Stomach (tissue), 4 donors: ENCODE results near the gene SLC13A2.

Source experiments
- EP300 ChIP-seq: sonication (generic); formaldehyde crosslinking; IDR thresholded peaks from one replicate; pipeline ENCODE4 v1.6.1; 2017; ENCODE audit warnings: antibody characterized with exemption
- POLR2A ChIP-seq, 4 donors: fragments of 450-650 bp; IDR thresholded peaks; one replicate each; pipeline ENCODE4 v1.6.1; 2016; ENCODE audit warnings: antibody characterized with exemption in 4 of 4, control low read depth in 2 of 4, mild to moderate bottlenecking in 1 of 4, moderate library complexity in 1 of 4
- TF ChIP-seq, protein P1 (sequence below), 7 experiments: fragments of 450-650 bp in 4 of 7; fragments of 200-600 bp in 3 of 7; sonication (generic) in 3 of 7; IDR thresholded peaks; one replicate each; pipeline ENCODE4 v1.5.1; 2016 to 2019; ENCODE audit warnings: antibody characterized with exemption in 7 of 7, control low read depth in 2 of 7, mild to moderate bottlenecking in 1 of 7

GRCh38 chr17:28545787-28546415 lies 72.5 kb downstream of the SLC13A2 start:
- TF ChIP-seq, protein P1, sequence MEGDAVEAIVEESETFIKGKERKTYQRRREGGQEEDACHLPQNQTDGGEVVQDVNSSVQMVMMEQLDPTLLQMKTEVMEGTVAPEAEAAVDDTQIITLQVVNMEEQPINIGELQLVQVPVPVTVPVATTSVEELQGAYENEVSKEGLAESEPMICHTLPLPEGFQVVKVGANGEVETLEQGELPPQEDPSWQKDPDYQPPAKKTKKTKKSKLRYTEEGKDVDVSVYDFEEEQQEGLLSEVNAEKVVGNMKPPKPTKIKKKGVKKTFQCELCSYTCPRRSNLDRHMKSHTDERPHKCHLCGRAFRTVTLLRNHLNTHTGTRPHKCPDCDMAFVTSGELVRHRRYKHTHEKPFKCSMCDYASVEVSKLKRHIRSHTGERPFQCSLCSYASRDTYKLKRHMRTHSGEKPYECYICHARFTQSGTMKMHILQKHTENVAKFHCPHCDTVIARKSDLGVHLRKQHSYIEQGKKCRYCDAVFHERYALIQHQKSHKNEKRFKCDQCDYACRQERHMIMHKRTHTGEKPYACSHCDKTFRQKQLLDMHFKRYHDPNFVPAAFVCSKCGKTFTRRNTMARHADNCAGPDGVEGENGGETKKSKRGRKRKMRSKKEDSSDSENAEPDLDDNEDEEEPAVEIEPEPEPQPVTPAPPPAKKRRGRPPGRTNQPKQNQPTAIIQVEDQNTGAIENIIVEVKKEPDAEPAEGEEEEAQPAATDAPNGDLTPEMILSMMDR (IDR thresholded peaks at IDR 0.05) = no peak
- TF ChIP-seq POLR2A (IDR thresholded peaks at IDR 0.05) (no peak), EP300 (no peak)
